ENCODE results near the gene IQSEC2.

The IQSEC2 gene

DNA sequence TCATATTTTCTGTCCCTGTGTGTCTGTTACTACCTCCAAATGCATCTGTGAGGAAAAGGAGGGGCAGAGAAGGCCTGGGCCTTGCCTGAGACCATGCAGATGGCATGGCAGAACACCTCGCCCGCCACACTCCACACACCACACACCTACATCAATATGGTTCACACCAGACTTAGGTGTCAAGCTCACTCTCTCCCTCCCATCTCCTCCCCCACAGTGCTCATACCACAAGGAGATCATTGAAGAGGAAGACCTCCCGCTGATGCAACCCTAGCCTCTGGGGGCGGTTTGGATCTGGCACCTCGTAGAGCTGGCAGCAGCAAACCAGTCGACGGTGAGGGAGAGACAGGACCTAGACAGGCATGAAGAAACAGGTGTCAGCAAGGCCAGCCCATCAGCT is 39.8 kb downstream of the IQSEC2 start:
- DNase-seq: no peak

DNA sequence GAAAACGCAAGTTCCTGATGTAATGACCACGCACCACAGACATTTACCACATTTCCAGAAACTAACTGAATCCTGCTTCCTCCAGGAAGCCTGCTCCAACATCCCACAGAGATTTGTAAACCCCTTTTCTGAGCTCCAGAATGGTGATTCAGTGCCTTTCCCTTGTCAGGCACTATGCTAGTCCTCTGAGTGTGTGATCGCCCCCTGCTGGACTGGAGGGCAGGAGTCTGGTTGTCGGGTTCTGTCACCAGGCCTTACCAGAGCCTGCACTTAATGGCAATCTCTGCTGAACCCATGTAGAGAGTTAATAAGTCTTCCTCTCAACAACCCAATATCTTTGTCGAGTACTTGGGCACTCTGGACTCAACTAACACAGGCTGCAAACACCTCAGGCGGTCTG is 41.9 kb downstream of the IQSEC2 start:
- DNase-seq: no peak

DNA sequence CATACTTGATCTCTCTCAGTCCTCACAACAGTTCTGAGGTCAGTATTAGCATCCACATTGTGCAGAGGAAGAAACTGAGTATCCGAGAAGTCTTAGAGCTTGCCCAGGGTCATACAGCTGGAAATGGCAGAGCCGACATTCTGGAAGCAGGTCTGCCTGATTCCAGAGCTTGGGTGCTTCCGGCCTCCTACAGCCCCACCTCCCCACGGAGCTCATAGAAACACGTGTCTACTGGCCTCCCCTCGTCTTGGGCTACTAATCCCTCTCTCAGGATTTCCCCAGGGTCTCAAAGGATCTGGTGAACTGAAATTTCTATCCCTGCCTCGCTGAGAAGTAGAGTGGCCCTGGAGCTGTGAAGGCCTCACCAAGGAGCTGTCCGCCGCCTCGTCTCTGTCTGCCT is 44.3 kb downstream of the IQSEC2 start:
- DNase-seq: no peak

GRCh38 chrX:53236025-53236679 is 45.2 kb downstream of the IQSEC2 start:
- no peak for DNase-seq

GRCh38 chrX:53235566-53235965 is 45.8 kb downstream of the IQSEC2 start:
- no peak for DNase-seq

- DNase-seq: no peak
These were observed 46.9 kb downstream of the IQSEC2 start for GRCh38 chrX:53234484-53234883.

- no peak for DNase-seq
These were observed 47.8 kb downstream of the IQSEC2 start for GRCh38 chrX:53233536-53233935.

DNA sequence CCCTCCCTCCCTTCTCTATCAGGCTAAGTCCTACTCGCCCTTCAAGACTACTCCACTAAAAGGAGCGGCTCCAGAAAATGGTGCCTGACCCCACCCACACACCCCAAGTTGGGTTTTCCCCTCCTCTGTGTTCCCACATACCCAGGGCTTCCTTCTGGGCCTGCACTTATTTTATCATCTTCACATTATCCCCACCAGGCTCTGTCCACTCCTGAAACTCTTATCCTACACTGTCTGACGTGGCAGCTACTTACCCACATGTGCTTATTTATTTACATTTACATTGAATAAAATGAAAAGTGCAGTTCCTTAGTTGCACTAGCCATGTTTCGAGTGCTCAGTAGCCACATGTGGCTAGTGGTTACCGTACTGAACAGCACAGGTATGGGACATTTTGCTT is 51.3 kb downstream of the IQSEC2 start:
- no peak for DNase-seq

- no peak for DNase-seq
These were observed 54.1 kb downstream of the IQSEC2 start for GRCh38 chrX:53227224-53227765.

GRCh38 chrX:53224860-53225797 is 56.3 kb downstream of the IQSEC2 start, which contains the start of gene KDM5C:
KDM5C (minus strand) TSS chrX:53225207; CDS start chrX:53224889, 318 bp downstream.
- DNase-seq: peak; percentile 88

DNA sequence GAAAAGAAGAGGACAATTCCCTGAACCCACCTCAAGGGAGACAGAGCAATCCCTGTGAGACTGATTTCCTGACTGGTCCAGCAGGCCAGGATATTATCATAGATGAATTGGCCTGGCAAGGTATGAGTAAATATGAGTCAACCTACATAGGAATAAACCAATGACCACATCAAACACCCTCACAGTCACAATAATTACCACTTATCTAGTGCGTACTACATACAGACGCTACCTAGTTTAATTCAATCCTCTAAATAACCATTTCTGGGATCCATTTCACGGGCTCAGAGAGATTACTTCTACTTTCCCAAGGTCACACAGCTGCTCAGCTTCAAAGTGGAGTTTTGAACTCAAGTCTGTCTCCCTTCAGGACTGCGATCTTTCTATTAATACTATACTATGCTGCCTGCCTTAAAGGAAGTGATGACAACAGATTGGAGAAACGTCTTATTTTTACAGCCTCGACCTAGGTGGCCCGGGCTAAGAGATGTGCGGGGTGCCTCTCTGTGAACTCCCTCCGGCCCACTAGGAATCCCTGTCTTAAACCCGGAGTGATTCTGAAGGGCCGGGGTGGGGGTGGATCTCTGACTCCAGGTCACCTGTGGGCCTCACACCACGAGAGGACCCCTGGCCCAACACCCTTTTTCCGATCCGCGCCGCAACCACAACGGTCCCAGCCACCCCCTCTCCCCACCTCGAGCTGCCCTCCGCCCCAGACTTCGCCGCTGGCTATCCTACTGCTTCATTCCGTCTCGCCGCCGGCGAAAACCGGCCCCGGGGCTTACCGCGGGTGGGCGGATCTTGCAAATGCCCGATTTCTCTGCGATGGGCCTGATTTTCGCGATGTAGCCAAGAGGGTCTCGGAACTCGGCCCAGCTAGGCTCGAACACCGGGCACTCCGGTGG is 57.2 kb downstream of the IQSEC2 start:
- DNase-seq: peak; percentile 49

GRCh38 chrX:53223068-53223693 is 58.2 kb downstream of the IQSEC2 start:
- DNase-seq: no peak

All from EL (cell line).